HEK293 (cell line): ENCODE measurements around the gene RABEP2.

Source experiments
- CTCF ChIA-PET: fragments of 350-600 bp; formaldehyde crosslinking; extraction: SDS; loops from one replicate; lab custom pipeline; 2021; ENCODE audit warnings: antibody characterized with exemption; lab: Yijun Ruan, JAX
- POLR2A ChIA-PET: fragments of 300-600 bp; formaldehyde crosslinking; extraction: SDS; loops from one replicate; lab custom pipeline; 2020; ENCODE audit warnings: antibody characterized with exemption, inconsistent platforms; lab: Yijun Ruan, JAX
- H3K27ac ChIP-seq: fragments of 200-500 bp; sonication (Bioruptor generic); 2 replicates; pipeline ENCODE4 v1.5.1; 2014; ENCODE audit warnings: low read depth, low read length, control low read depth, inconsistent platforms; ENCODE audit errors: extremely low read depth
- H3K36me3 ChIP-seq, 2 experiments: fragments of 200-500 bp in 1 of 2; sonication (Bioruptor generic) in 1 of 2; 1 replicate in 1 of 2; 2 replicates in 1 of 2; pipeline ENCODE4 v1.5.1; 2014 to 2017; ENCODE audit warnings: inconsistent platforms in 2 of 2, low read length in 2 of 2; ENCODE audit not compliant: control insufficient read depth in 2 of 2, insufficient read depth in 1 of 2
- H3K4me1 ChIP-seq: fragments of 200-500 bp; sonication (Bioruptor generic); 2 replicates; pipeline ENCODE4 v1.5.1; 2014; ENCODE audit warnings: mild to moderate bottlenecking, low read length, inconsistent platforms; ENCODE audit not compliant: control insufficient read depth, insufficient read depth
- H3K4me3 ChIP-seq: 2 replicates; pipeline ENCODE4 v1.5.1; 2011; ENCODE audit warnings: low read depth, mild to moderate bottlenecking, control low read depth, low read length, moderate library complexity
- H3K9me3 ChIP-seq: fragments of 200-500 bp; sonication (Bioruptor generic); 2 replicates; pipeline ENCODE4 v1.5.1; 2014; ENCODE audit warnings: low read depth, low read length, inconsistent platforms; ENCODE audit not compliant: control insufficient read depth, insufficient read depth
- GLIS1 ChIP-seq: fragments of 450-650 bp; formaldehyde crosslinking; IDR thresholded peaks from 2 replicates; pipeline ENCODE4 v1.5.1; 2016; ENCODE audit warnings: missing biosample characterization, missing genetic modification characterization
- PRDM1 ChIP-seq: fragments of 450-650 bp; formaldehyde crosslinking; IDR thresholded peaks from 2 replicates; pipeline ENCODE4; 2016; ENCODE audit warnings: missing biosample characterization, missing genetic modification characterization
- PRDM6 ChIP-seq: fragments of 450-650 bp; formaldehyde crosslinking; IDR thresholded peaks from 2 replicates; pipeline ENCODE4 v1.5.1; 2017; ENCODE audit warnings: missing biosample characterization, missing genetic modification characterization
- REST ChIP-seq: fragments of 450-650 bp; formaldehyde crosslinking; IDR thresholded peaks from 2 replicates; pipeline ENCODE4 v1.5.1; 2016; ENCODE audit warnings: missing biosample characterization, missing genetic modification characterization
- ZBTB1 ChIP-seq: fragments of 450-650 bp; formaldehyde crosslinking; IDR thresholded peaks from 2 replicates; pipeline ENCODE4 v1.5.1; 2016; ENCODE audit warnings: missing biosample characterization, missing genetic modification characterization
- ZFHX2 ChIP-seq: fragments of 450-650 bp; formaldehyde crosslinking; conservative IDR thresholded peaks from 2 replicates; pipeline ENCODE4 v1.5.1; 2016; ENCODE audit warnings: missing biosample characterization, missing genetic modification characterization
- ZNF121 ChIP-seq: fragments of 450-650 bp; formaldehyde crosslinking; IDR thresholded peaks from 2 replicates; pipeline ENCODE4 v1.5.1; 2016; ENCODE audit warnings: missing biosample characterization, missing genetic modification characterization
- ZNF16 ChIP-seq: fragments of 450-650 bp; formaldehyde crosslinking; IDR thresholded peaks from 2 replicates; pipeline ENCODE4 v1.5.1; 2016; ENCODE audit warnings: low read depth, missing biosample characterization, missing genetic modification characterization
- ZNF174 ChIP-seq: fragments of 450-650 bp; formaldehyde crosslinking; IDR thresholded peaks from 2 replicates; pipeline ENCODE4 v1.5.0; 2017; ENCODE audit warnings: missing biosample characterization, mild to moderate bottlenecking, missing genetic modification characterization
- ZNF175 ChIP-seq: fragments of 450-650 bp; formaldehyde crosslinking; IDR thresholded peaks from 2 replicates; pipeline ENCODE4 v1.5.1; 2016; ENCODE audit warnings: missing biosample characterization, missing genetic modification characterization
- ZNF211 ChIP-seq: fragments of 450-650 bp; formaldehyde crosslinking; IDR thresholded peaks from 2 replicates; pipeline ENCODE4 v1.5.1; 2016; ENCODE audit warnings: low read depth, missing biosample characterization, missing genetic modification characterization
- ZNF324 ChIP-seq: fragments of 450-650 bp; formaldehyde crosslinking; IDR thresholded peaks from 2 replicates; pipeline ENCODE4 v1.5.1; 2016; ENCODE audit warnings: missing biosample characterization, missing genetic modification characterization
- ZNF350 ChIP-seq: fragments of 450-650 bp; formaldehyde crosslinking; IDR thresholded peaks from 2 replicates; pipeline ENCODE4 v1.5.0; 2017; ENCODE audit warnings: missing biosample characterization, mild to moderate bottlenecking, missing genetic modification characterization
- ZNF514 ChIP-seq: fragments of 450-650 bp; formaldehyde crosslinking; IDR thresholded peaks from 2 replicates; pipeline ENCODE4 v1.5.1; 2016; ENCODE audit warnings: missing biosample characterization, missing genetic modification characterization
- ZNF549 ChIP-seq: fragments of 450-650 bp; IDR thresholded peaks from 2 replicates; pipeline ENCODE4 v1.5.1; 2018; ENCODE audit warnings: missing biosample characterization, missing genetic modification characterization, mild to moderate bottlenecking, inconsistent platforms, moderate library complexity
- ZNF585B ChIP-seq: fragments of 450-650 bp; formaldehyde crosslinking; IDR thresholded peaks from 2 replicates; pipeline ENCODE4 v1.5.1; 2016; ENCODE audit warnings: missing biosample characterization, missing genetic modification characterization
- ZNF626 ChIP-seq: fragments of 450-650 bp; sonication (Bioruptor Pico); formaldehyde crosslinking; IDR thresholded peaks from 2 replicates; pipeline ENCODE4 v1.5.1; 2018; ENCODE audit warnings: missing biosample characterization, missing genetic modification characterization, inconsistent platforms
- ZNF658 ChIP-seq: fragments of 450-650 bp; formaldehyde crosslinking; IDR thresholded peaks from 2 replicates; pipeline ENCODE4; 2016; ENCODE audit warnings: missing biosample characterization, missing genetic modification characterization
- ZSCAN16 ChIP-seq: fragments of 450-650 bp; formaldehyde crosslinking; IDR thresholded peaks from 2 replicates; pipeline ENCODE4 v1.5.1; 2016; ENCODE audit warnings: missing biosample characterization, missing genetic modification characterization
- TF ChIP-seq, protein P1 (sequence below): sonication (generic); formaldehyde crosslinking; IDR thresholded peaks from 2 replicates; pipeline ENCODE4 v1.8.1; 2022; ENCODE audit warnings: mild to moderate bottlenecking, moderate library complexity, missing genetic modification reagents

The RABEP2 gene

DNA sequence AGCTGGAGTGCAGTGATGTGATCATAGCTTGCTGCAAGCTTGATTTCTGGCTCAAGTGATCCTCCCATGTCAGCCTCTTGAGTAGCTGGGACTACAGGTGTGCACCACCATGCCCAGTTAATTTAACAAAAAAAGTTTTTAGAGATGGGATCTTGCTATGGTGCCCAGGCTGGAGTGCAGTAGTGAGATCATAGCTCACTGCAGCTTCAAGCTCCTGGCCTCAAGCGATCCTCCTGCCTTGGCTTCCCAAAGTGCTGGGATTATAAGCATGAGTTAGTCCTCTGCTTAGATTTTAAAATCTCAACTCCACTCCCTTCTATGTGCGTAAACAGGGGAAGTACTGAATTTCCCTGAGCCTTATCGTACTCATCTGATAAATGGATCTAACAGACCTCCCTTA lies 6.3 kb downstream of the RABEP2 start:
- ChIA-PET POLR2A (no interaction called here), CTCF (interaction anchor here (0.6 to 1.0 kb wide), 2 partner anchors 18 to 25 kb away, joined by 3 read pairs; no protein-coding TSS in a partner anchor)
- peaks cover 0 to 13% of the 10 kb centered on the region in 2 experiments; a peak in 2 of 3 replicates for H3K36me3 ChIP-seq

GRCh38 chr16:28917095-28917494 lies 7.9 kb downstream of the RABEP2 start:
- POLR2A ChIA-PET: no interaction called here
- no peak for TF ChIP-seq PRDM1 (tag by site-specific recombination)
- no peak for TF ChIP-seq ZBTB1 (tag by site-specific recombination)
- no peak for TF ChIP-seq ZNF585B (tag by site-specific recombination)
- TF ChIP-seq ZNF175: no peak
- TF ChIP-seq ZSCAN16 (tag by site-specific recombination): no peak
- TF ChIP-seq ZNF16 (tag by site-specific recombination): no peak
- no peak for TF ChIP-seq ZNF549 (tag by site-specific recombination)
- TF ChIP-seq, protein P1, sequence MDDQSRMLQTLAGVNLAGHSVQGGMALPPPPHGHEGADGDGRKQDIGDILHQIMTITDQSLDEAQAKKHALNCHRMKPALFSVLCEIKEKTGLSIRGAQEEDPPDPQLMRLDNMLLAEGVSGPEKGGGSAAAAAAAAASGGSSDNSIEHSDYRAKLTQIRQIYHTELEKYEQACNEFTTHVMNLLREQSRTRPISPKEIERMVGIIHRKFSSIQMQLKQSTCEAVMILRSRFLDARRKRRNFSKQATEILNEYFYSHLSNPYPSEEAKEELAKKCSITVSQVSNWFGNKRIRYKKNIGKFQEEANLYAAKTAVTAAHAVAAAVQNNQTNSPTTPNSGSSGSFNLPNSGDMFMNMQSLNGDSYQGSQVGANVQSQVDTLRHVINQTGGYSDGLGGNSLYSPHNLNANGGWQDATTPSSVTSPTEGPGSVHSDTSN: no peak
- no peak for TF ChIP-seq ZNF514 (tag by site-specific recombination)
- TF ChIP-seq ZNF211 (tag by site-specific recombination): no peak
- no peak for TF ChIP-seq GLIS1 (tag by site-specific recombination)
- TF ChIP-seq REST (tag by site-specific recombination): no peak
- TF ChIP-seq ZNF350 (tag by site-specific recombination): no peak
- TF ChIP-seq ZNF658 (tag by site-specific recombination): no peak
- no peak for TF ChIP-seq ZNF324 (tag by site-specific recombination)
- TF ChIP-seq ZNF174: no peak
- TF ChIP-seq ZFHX2 (tag by site-specific recombination): no peak
- Histone ChIP-seq H3K27ac (no peak overlapping the region), H3K36me3 (peaks cover 0 to 13% of the 10 kb centered on the region in 2 experiments; a peak in 2 of 3 replicates), H3K4me3 (no peak overlapping the region), H3K9me3 (no peaks in the 10 kb centered on the region), H3K4me1 (no peaks in the 10 kb centered on the region)
- CTCF ChIA-PET: interaction anchor here (0.6 kb wide), 1 partner anchor 66 kb away, joined by 3 read pairs; no protein-coding TSS in a partner anchor

More for the DNA sequence above, 6.3 kb downstream of the RABEP2 start:
- Histone ChIP-seq H3K4me1 (no peaks in the 10 kb centered on the region), H3K9me3 (no peaks in the 10 kb centered on the region), H3K4me3 (no peak overlapping the region), H3K27ac (no peak overlapping the region)
- TF ChIP-seq ZNF174 (no peak), ZNF121 (tag by site-specific recombination) (peak; percentile 77), ZNF626 (tag by site-specific recombination) (no peak), PRDM6 (tag by site-specific recombination) (no peak)
